ENCODE results near the gene RNF166. TPM values are rescaled to one million over a fixed set of nuclear protein-coding genes. Genes with fewer than 3 reads are reported as not detected.

The RNF166 gene
- total RNA-seq, 1 donor from 2014 or later = 14.2 TPM

DNA sequence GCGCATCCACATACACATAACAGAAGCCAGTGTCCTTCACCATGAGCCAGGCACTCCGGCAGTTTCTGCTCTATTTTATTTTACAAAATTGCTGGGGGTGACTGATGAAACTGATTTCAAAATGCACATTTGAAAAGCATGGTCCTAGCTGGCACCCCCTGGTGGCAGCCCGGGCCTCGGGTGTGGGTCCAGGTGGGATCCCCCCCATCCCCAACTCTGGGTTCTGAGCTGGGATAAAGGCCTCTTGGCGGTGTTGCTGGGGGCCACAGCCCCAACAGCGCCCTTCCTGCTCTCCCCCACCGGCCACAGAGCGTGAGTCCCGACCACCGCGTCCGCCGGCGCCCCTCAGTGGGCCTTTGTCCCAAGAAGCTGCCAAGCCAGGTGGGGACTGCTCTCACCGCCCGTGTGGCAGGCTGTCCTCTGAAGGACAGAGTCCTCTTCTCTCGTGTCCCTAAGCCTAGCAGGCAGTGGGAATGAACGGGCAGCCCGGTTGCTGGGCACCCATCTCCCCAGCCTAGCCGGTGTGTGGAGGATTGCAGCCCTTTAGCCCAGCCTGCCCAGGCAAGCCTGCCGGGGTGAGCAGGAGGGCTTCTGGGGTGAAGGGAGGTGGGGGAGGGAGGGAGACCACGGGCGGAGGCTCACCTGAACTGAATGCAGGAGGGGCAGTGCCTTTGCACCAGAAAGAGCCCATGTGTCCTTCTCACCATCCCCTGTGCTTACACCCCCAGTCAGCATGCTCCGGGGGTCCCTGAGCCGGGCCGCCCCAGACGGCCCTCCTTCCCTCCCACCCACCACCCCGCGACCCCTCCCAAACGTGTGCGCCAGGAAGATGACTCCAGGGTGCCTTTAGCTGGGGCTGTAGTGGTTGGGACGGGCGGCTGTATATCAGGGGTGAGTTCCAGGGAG is 20.8 kb downstream of the RNF166 start:
- DNase-seq = no peak
- Histone ChIP-seq H3K27me3 (ENCODE audit: low read depth) (peaks cover 98% of the 10 kb centered on the region), H3K36me3 (no peaks in the 10 kb centered on the region), H3K9me3 (replicated peaks) (no peaks in the 10 kb centered on the region), H3K4me3 (peak overlapping the region; percentile 76), H3K4me1 (peaks cover 37% of the 10 kb centered on the region), H3K27ac (replicated peaks) (no peak overlapping the region)
- intact Hi-C loops (cut with micrococcal nuclease) = no loop called here
- TF ChIP-seq, protein P1, sequence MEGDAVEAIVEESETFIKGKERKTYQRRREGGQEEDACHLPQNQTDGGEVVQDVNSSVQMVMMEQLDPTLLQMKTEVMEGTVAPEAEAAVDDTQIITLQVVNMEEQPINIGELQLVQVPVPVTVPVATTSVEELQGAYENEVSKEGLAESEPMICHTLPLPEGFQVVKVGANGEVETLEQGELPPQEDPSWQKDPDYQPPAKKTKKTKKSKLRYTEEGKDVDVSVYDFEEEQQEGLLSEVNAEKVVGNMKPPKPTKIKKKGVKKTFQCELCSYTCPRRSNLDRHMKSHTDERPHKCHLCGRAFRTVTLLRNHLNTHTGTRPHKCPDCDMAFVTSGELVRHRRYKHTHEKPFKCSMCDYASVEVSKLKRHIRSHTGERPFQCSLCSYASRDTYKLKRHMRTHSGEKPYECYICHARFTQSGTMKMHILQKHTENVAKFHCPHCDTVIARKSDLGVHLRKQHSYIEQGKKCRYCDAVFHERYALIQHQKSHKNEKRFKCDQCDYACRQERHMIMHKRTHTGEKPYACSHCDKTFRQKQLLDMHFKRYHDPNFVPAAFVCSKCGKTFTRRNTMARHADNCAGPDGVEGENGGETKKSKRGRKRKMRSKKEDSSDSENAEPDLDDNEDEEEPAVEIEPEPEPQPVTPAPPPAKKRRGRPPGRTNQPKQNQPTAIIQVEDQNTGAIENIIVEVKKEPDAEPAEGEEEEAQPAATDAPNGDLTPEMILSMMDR (IDR thresholded peaks at IDR 0.05; ENCODE audit: borderline replicate concordance) = peak; percentile 57

DNA sequence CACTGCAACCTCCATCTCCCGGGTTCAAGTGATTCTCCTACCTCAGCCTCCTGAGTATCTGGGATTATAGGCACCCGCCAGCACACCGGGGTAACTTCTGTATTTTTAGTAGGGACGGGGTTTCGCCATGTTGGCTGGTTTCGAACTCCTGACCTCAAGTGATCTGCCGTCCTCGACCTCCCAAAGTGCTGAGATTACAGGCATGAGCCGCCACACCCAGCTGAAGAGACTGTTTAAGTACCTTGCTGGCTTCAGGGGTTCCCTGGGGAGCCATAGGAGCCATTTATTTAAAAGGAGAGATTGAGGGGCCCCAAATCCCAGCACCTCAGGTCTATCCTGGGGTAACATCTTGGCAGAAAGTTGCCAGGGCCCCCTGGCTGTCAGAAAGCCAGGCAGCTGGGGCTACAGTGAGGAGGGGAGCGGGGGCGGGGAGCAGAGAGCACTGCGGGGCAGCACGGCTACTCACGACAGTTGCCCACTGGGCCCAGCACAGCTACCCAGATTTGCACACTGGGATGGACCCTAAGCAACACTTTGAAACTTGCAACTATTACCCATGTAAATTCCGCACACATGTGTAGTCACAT is 21.5 kb downstream of the RNF166 start:
- TF ChIP-seq, protein P1 (IDR thresholded peaks at IDR 0.05; ENCODE audit: borderline replicate concordance) = no peak
- no peaks in the 10 kb centered on the region for H3K9me3 ChIP-seq (replicated peaks)
- peaks cover 93% of the 10 kb centered on the region for H3K27me3 ChIP-seq (ENCODE audit: low read depth)
- H3K36me3 ChIP-seq = no peaks in the 10 kb centered on the region
- H3K4me3 ChIP-seq = peak overlapping the region; percentile 76
- H3K4me1 ChIP-seq = peaks cover 37% of the 10 kb centered on the region
- intact Hi-C loops (cut with micrococcal nuclease) = no loop called here
- DNase-seq = no peak
- H3K27ac ChIP-seq (replicated peaks) = no peak overlapping the region

DNA sequence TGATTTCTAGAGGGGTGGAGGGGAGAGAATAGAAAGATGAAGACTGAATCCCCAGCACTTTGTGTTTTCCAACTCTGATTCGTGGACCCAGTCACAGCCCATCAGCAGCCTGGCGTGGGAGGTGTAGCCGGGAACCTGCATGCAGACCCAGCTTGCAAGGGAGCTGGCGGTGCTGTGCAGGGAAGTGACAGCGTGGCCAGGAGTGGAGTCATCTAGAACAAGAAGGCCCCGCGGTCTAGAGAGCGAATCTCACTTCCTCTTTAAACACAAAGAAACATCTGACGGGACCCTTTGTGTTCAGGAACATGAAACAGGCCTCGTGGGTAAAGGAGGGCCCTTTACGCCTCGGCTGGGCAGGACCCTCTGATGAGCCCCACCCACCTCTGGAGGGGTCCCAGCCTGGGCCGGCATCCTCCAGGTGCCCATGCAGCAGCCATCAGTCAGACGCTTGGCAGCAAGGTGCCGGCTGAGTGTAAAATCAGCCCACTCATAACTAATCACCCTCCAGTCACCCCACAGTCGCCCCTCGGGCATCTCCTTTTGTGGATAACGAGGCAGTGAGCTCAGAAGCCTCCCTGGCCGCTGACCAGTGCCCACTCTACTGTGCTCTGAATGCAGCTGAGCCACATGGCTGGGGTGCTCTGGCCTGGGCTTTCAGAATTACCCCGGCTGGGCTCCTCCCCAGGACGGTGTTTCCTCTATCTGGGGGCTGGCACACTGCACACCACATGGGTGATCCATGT is 24.3 kb downstream of the RNF166 start:
- Histone ChIP-seq H3K27me3 (ENCODE audit: low read depth) (peaks cover 78% of the 10 kb centered on the region), H3K36me3 (no peaks in the 10 kb centered on the region), H3K4me1 (peaks cover 28% of the 10 kb centered on the region), H3K9me3 (replicated peaks) (no peaks in the 10 kb centered on the region), H3K27ac (replicated peaks) (peak overlapping the region; percentile 27), H3K4me3 (no peak overlapping the region)
- intact Hi-C loops (cut with micrococcal nuclease) = no loop called here
- TF ChIP-seq, protein P1 (IDR thresholded peaks at IDR 0.05; ENCODE audit: borderline replicate concordance) = no peak
- peak; percentile 55 for DNase-seq

DNA sequence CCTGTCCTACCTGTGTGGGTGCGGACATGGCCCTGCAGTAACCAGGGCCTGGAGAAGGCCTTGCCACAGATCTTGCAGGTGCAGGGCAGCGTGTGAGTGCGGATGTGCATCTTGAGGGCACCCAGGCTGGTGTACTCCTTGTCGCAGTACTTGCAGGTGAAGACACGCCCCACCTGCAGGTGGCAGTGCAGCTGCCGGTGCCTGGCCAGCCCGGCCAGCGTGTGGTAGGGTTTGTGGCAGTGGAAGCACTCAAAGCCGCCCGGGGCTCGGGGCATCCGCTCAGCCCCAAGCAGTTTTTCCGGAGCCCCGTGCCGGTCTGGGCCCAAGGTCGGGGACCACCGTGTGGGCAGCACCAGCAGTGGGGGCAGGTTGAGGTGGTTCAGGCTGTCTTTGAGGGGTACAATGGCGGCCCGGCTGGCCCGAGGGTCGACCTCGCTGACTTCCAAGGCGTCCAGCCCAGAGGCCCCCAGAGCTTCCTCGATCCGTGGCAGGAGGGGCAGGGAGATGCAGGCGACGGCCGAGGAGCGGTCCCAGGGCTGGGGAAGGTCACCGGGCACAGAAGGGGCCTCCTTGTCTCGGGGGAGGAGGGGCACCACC is 25.0 kb downstream of the RNF166 start:
- intact Hi-C loops (cut with micrococcal nuclease) = no loop called here
- H3K27me3 ChIP-seq (ENCODE audit: low read depth) = peaks cover 71% of the 10 kb centered on the region
- peaks cover 24% of the 10 kb centered on the region for H3K4me1 ChIP-seq
- H3K36me3 ChIP-seq = no peaks in the 10 kb centered on the region
- no peaks in the 10 kb centered on the region for H3K9me3 ChIP-seq (replicated peaks)
- no peak for DNase-seq
- H3K4me3 ChIP-seq = no peak overlapping the region
- no peak overlapping the region for H3K27ac ChIP-seq (replicated peaks)
- TF ChIP-seq, protein P1 (IDR thresholded peaks at IDR 0.05; ENCODE audit: borderline replicate concordance) = peak; percentile 16

DNA sequence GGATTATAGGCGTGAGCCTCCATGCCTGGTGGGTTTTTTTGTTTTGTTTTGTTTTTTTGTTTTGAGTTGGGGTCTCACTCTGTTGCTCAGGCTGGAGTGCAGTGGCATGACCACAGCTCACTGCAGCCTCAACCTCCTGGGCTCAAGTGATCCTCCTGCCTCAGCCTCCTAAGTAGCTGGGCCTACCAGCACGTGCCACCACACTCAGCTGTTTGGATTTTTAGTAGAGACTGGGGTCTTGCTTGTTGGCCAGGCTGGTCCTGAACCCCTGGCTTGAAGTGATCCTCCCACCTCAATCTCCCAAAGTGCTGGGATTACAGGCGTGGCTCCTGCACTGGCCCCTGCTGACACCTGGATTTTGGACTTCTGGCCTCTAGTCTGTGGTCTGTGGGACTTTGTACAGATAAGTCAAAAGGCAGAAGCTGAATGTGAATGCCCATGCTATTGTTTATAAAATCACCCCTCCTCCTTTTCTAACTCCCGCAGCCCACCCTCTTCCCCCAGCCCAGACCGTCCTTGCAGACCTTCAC is 25.6 kb downstream of the RNF166 start:
- H3K4me1 ChIP-seq = peaks cover 21% of the 10 kb centered on the region
- DNase-seq = no peak
- intact Hi-C loops (cut with micrococcal nuclease) = no loop called here
- no peaks in the 10 kb centered on the region for H3K36me3 ChIP-seq
- TF ChIP-seq, protein P1 (IDR thresholded peaks at IDR 0.05; ENCODE audit: borderline replicate concordance) = no peak
- H3K27me3 ChIP-seq (ENCODE audit: low read depth) = peaks cover 66% of the 10 kb centered on the region
- no peak overlapping the region for H3K27ac ChIP-seq (replicated peaks)
- no peak overlapping the region for H3K4me3 ChIP-seq
- no peaks in the 10 kb centered on the region for H3K9me3 ChIP-seq (replicated peaks)

Measured in left ventricle myocardium inferior (tissue), 1 donor.